H1 (cell line): ENCODE data around the gene CXCR3. TPM values are rescaled to one million over a fixed set of nuclear protein-coding genes. Genes with fewer than 3 reads are reported as not detected.

Experiments used
- ASH2L ChIP-seq: fragments of 200-600, 300-600 bp; sonication (generic); IDR thresholded peaks from one replicate; pipeline ENCODE4 v1.7.1; 2017; ENCODE audit warnings: low read length
- RNF2 ChIP-seq: fragments of 200-900, 300-1000 bp; sonication (generic); IDR thresholded peaks from 2 replicates; pipeline ENCODE4 v1.7.1; 2016; ENCODE audit warnings: borderline replicate concordance, low read depth, mild to moderate bottlenecking, antibody characterized with exemption, low read length; ENCODE audit not compliant: poor library complexity, severe bottlenecking; ENCODE audit errors: missing control alignments
- TBP ChIP-seq: IDR thresholded peaks from 2 replicates; pipeline ENCODE4 v1.6.1; 2011; ENCODE audit warnings: low read depth, low read length, improper control_type of control experiment
- polyA plus RNA-seq, 7 experiments: library from polyadenylated mRNA; depleted of rRNA in 3 of 7; stranded (reverse) in 5 of 7; unstranded in 2 of 7; fragments of >200 nt in 5 of 7; fragments of 200-250 nt in 2 of 7; gene quantifications; 1 replicate in 5 of 7; 2 replicates in 1 of 7; 4 replicates in 1 of 7; pipeline versions ENCODE4 v1.2.1 to v1.2.3, GENCODE V29; 2011 to 2013; ENCODE audit warnings: missing spikeins in 2 of 7, mixed read lengths in 2 of 7
- total RNA-seq: library from RNA; stranded (reverse); fragmentation: NEBNext Ultra II Directional; extraction: Animal tissue kit (Norgen Biotek cat#: 25700); gene quantifications from 2 replicates; pipeline ENCODE4 v1.2.1, GENCODE V29; 2021

Gene CXCR3
- total and polyA plus RNA-seq, 2 of the 8 experiments (the other 6 are each of a cell fraction or from before 2014, with no cell fraction given), result not detected

GRCh38 chrX:71618303-71618721 lies at the start of gene CXCR3 (continued):
- TF ChIP-seq RNF2, result no peak
- TF ChIP-seq TBP, result no peak
- no peak for TF ChIP-seq ASH2L
